ENCODE data around the gene RUNX2.
A peak's percentile ranks its signal among the peaks of the same experiment; 100 is the strongest.

Gene RUNX2

DNA sequence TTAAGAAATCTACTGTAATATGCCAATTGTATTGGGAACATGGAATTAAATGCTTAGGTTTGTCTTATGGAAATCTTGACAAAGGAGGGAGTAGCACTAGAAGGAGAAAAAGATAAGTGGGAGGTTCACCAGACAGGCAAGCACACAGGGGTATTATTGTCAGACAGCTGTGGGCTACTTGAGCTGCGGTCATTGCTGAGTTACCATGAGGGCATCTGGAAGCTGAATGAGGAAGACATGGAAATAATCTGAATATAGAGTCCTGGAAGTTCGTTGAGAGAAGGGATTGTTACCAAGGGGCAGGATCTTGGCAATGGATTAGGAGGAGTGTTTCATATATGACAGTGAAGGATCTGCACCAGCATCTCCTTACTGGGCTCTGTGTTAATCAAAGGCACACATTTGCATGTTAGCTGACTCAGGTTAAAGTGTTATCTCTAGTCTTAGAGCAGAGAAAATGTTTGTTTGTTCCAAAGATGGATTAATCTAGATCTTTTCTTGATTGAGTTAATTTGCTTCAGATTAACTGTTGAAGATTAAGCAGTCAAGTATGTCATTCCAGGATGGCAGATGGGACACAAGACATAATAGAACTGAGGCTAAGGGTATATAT lies 102.6 kb downstream of the RUNX2 start:
- FAIRE-seq, result peak; percentile 23
- no peak for DNase-seq (ENCODE audit: insufficient read length, low spot score)

DNA sequence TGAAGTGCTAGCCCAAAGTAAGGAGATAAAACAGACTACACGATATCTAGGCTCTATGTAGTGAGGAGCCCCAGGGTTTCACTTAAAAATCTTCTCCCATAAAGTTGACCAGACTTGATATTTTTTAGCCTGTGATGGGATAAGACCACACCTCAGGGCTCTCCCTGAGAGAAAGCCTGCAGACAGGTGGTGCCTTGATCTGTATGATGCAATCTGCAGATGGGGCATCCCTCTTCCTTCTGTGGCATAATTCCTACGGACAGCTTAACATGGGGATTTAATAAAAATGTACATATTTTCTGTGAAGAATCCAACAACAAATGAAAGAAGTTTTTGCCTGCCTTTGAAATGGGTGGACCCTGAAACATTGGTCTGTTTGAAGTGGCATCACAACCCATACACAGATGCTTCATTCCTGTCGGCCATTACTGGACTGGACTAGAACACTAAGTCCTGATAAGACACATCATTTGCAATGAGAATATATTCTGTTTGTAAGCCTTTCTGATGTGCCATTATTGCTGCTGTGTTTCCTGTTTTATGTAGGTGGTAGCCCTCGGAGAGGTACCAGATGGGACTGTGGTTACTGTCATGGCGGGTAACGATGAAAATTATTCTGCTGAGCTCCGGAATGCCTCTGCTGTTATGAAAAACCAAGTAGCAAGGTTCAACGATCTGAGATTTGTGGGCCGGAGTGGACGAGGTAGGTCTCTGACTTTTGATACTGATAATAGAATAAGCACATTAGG lies 103.4 kb downstream of the RUNX2 start:
- DNase-seq (ENCODE audit: insufficient read length, low spot score) (no peak), FAIRE-seq (no peak)

DNA sequence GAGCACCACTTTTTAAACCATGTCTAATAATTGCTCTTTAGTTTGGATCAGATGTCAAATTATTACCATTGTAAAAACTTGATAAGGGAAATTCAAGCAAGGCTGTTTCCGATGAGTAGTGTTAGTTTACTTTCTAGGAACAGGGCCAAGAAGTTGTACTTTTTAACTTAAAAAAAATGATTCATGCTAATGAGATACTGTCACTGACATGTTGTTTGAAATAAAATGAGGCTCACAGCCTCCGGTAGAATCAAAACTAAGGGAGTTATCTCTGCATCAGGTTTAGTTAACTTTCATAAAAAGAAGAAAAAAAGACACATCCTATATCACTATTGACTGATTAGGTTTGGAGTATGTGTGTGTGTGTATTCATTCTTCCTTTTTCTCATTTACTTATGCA lies 104.8 kb downstream of the RUNX2 start:
- DNase-seq (ENCODE audit: insufficient read length, low spot score) (no peak), FAIRE-seq (no peak)

DNA sequence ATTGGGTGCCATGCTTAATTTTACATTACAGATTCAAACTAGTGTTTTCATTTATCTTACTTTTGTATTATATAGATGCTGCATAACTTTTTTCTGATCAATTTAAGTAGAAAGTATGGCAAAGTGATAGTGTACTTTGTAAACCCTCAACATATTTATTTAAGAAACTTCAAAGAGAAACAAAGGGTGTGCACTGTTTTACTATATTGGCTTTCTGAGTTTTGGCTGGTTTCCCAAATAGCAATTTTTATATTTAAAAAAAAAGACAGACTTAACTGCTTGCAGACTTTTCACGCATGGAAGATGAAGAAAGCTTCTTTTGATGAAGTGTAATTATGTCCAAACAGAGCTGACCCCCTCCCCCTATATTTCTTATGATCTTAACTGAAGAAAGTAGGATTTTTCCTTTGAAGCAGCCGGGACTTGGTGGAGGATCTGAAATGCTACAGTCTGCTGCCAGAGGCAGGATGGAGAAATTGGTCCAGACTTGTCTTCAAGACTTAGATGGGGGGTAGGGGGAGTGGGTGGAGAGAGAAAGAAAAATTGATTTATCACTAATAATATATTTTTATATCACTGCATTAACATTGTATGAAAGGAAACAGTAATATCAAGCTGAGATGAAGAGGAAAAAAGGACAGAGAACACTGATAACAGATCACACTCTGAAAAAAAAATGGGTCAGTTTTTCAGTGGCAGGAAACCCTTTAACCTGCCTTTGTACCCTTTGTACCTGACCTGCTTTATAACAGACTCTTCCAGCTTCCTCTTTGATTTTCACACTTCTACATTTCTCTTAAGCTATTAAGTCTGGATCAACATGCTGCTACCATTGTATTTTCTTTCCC lies 105.6 kb downstream of the RUNX2 start:
- DNase-seq (ENCODE audit: insufficient read length, low spot score) (no peak), FAIRE-seq (no peak)

DNA sequence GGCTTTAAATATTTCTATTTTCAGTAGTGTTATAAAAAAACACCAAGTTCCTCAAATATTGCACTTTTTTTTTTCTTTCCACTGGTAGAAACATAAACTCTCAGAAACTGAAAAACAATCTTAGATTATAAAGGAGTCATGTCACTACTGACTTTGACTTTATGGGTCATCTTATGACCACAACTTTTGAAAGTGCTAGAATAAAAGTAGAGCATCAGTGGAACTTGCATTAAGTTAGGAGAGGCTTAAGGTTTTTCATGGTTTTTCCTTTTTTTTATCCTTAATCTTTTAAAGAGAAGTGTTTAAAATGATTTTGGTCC lies 106.2 kb downstream of the RUNX2 start:
- FAIRE-seq (no peak), DNase-seq (ENCODE audit: insufficient read length, low spot score) (no peak)

DNA sequence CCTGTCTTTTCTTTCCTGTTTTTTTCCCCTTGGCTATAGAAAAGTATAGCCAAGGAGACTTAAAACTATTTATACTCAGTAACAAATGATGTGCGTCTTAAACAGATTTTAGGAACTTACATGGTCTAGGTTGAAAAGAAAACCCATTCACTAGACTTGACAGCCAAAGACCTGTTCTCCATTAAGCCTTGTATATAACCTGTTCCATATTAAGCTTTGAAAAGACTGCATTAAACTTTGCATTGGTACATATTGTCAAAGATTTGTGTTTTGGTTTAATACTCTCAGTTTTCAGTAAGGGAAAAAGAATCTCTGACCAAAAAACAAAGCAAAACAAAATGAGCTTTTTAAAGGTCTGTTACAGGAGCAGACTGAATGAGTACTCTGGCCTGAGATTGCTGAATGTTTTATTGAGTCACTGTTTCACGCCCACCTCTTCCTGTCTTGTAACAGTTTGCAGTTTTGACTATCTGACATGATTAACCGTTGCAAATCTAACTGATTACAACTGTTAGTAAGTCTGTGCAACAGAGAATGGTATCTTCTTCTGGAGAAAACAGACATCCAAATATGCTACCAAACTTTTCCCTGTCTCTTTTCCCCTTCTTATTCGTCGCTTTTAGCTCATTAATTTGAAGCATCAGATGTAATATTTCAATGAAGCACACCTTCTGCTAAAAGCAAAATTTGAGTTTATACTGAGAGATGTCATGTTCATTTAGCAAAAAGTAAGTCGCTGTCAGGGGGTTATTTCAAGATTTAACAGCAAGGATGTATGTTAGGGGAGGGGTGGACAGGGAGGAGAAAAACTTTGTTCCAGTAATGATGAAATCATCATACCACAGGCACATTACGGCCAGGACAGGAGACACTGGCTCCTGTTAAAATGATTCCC lies 108.7 kb downstream of the RUNX2 start:
- FAIRE-seq (peak; percentile 84), DNase-seq (ENCODE audit: insufficient read length, low spot score) (no peak)

DNA sequence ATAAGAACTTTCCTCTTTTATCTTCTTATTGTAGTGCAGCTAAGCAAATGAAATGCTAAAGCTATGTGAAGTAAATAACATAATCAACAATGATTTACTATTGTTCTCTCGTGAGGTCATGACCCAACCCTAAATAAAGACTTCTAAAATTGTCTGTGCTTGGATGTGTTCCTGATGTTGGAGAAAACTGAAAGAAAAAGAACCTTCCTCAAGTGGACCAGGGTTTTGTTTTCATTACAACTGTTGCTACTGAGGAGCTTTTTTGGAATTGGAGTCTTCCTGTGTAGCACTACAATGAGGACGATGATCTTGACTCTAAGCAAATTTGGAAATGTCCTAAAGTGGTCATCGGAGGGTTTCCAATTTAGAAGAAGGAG lies 109.3 kb downstream of the RUNX2 start:
- DNase-seq (ENCODE audit: insufficient read length, low spot score) (no peak), FAIRE-seq (no peak)

DNA sequence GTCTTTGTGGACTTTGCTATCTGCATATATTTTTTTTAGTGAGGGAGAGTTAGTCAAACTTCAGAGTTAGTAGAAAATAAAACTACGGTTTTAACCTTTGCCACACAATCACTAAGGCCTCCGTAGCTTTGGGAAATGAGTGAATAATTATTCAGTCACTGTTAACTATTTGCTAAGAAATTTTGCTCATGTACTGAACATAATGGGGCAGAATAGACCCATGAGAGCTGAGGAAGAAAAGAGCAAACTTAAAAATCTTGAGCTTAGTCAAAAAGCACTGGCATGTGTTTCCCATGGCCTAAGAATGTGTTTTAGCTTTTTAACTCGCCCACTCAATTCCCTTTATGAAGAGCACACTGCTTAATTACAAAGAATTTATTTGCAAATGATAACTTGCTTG lies 110.0 kb downstream of the RUNX2 start:
- no peak for FAIRE-seq
- DNase-seq (ENCODE audit: insufficient read length, low spot score), result no peak

DNA sequence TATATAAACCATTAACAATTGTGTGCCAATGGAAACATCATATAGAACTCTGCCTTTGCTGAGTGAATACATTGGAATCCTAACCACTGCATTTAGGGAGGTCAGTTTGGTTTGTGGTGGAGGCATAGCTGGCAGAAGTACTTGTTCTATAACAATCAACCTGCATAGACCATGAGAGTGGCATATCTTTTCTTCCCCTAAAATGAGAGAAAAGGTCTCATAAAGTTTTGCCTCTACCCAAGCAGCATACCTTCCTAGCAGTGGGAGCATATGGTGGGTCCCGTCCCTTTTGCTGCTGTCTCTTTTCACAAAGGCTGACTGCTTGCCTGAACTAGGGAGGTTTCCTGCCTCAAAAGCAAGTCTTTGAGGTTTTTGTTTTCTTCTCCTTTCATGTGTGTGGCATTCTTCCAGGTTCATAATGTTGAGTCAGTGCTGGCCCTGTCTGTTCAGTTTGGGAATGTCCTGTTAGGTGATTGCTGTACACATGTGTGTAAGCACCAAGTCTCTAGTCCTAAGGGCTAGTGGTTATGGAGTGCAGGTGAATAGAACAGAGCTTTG lies 110.8 kb downstream of the RUNX2 start:
- FAIRE-seq, result peak; percentile 85
- no peak for DNase-seq (ENCODE audit: insufficient read length, low spot score)

DNA sequence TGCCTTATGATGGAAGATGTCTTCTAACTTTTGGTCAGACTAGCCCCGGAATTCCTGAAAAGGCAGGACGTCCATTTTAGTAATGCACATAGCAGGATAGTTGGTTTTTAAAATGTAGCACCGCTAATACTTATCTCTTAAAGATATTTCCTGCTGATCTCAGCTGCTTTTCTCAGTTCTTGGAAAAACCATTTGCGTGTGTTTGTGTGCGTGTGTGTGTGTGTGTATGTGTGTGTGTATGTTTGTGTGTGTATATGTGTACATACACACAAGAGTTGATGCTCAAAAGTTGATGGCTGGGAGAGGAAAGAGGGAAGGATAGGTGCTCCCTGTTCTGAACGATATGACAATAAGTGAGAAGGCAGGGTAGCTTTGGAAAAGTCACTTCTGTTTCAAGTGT lies 111.3 kb downstream of the RUNX2 start:
- FAIRE-seq (no peak), DNase-seq (ENCODE audit: insufficient read length, low spot score) (no peak)

DNA sequence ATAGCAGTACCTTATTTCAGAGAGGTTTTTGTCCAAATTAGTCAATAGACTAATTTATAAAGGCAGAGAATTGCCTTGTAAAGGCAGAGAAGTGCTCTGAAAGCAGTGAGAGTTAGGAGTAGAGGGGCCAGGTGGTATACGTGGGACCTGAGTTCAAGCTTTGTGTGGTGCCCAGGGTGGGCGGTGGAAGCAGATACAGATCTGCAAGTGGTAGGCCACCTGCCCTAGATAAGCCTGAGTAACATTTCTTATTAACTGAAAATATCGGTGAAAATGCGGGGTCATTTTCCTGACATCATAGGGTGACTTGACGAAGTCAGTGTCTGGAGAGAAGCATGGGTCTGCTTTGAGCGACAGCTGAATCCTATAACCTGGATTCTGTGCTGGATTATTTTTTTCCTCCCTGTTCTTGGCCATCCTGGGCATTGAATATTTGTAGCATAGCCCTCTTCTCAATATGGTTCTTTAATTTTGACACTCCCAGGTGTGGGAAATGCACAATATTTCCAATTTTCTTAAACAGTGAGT lies 111.8 kb downstream of the RUNX2 start:
- FAIRE-seq, result no peak

DNA sequence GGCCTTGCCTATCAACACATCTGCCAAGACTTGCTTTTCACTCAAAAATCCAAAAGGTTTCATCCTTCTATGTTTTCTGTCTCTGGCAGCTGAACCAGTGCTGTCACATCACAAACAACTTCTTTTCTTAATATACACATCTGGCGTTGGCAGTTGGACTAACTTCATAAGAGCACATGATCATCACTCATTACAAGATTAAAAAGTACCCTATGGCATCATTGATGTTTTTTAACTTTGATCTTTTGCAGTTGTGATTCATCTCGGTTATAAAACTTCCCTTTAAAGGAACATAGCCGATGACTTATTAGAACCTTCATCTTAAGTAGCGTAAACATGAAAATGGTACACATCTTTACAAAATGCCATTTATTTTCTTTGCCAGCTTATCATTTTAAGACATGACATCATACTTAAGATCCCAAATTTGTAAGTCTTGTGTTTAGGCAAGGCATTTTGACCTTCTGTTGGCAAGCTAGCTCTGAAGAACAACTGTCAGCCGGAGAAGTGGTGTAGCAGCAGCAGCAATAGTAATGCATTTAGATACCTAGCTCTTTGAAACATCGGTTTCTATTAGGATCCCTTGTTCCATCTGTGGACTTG lies 113.8 kb downstream of the RUNX2 start:
- no peak for FAIRE-seq

More for the DNA sequence above, 111.8 kb downstream of the RUNX2 start:
- no peak for DNase-seq (ENCODE audit: insufficient read length, low spot score)

DNA sequence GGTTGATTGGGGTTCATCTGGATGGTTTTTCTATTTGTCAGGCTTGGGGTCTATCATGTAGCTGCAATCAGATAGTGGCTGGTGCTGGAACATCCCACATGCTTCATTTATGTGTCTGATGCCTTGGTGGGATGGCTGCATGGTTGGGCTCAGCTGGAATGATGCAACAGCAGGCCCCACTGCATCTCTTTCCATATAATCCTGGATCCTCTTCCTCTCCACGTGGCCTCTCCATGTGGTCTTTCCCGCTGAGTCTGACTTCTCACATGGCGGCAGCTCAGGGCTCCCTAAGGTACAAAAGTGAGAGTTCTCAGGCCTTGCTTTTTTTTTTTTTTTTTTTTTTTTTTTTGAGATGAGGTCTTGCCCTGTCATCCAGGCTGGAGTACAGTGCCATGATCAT lies 114.6 kb downstream of the RUNX2 start:
- DNase-seq (ENCODE audit: insufficient read length, low spot score), result no peak
- no peak for FAIRE-seq

More for the DNA sequence above, 113.8 kb downstream of the RUNX2 start:
- DNase-seq (ENCODE audit: insufficient read length, low spot score), result no peak

DNA sequence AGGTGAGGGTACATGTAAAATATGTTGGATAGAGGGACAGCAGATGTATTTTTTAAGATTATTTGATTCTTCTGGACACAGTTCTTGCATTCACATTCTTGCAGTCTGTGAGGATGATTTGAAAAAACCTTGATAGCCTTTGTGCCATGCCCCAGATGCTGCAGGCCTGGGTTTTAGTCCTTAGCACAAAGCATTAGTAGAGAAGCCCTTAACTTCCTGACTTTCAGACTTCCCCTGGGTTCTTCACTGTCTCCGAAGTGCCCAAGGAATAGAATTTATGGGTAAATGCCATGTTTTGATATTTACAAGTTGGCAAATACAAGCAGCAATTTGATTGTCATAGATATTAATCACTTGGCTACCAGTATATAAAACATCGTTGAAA lies 117.2 kb downstream of the RUNX2 start:
- FAIRE-seq (no peak), DNase-seq (ENCODE audit: insufficient read length, low spot score) (no peak)

DNA sequence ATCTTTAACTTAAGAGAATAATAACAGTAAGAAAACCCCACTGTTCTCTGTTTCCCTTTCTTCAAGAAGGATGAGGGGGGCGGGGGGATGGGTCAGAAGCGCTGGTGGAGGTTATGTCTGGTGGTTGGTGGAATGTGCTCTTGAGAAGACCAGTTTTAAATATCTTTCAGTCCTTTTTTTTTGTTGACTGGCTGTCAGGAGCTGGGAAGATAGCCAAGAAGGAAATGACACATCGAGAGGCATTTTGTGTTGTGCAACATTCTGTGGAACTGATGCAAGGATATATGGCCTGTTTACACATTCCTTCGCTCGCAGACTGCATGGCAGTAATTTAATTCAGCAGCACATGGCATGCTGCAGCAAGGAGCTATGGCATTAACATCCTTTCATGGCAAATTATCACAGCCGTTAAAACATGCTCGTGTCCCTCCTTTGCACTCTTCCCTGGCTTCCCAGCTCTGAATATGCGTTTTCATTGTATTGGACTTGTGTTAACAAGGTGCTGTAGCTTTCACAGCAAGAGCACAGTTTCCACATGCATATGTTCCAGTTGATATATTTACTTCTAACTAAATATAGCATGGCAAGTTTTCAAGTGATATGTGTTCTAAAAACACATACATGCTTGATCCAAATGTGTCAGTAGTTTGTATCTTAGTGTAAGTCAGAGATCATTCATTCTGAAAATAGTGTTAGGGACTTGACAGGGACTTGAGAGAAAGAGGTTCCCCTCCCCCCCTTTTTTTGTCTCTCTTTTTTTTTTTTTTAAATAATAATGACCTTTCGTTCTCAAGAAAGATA lies 117.8 kb downstream of the RUNX2 start:
- FAIRE-seq (peak; percentile 94), DNase-seq (ENCODE audit: insufficient read length, low spot score) (peak; percentile 81)

DNA sequence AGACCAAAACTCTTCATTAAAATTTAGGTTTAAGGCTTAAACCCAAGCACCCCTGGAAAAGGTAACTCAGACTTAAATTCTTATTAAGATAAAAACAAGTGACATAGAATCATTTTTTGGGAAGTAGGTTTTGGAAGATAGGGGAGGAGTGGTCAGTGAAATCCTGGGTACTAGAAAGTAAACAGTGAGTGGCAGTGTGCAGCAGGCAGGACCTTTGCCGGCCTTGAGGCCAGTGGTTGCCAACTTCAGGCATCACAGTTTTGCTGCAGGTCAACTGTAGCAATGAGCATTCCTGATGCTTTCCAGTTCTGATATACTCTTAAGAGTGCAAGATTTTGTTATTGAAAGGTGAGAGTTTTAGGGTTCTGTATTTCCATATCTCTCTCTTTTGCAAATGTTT lies 118.9 kb downstream of the RUNX2 start:
- no peak for DNase-seq (ENCODE audit: insufficient read length, low spot score)
- FAIRE-seq, result no peak

DNA sequence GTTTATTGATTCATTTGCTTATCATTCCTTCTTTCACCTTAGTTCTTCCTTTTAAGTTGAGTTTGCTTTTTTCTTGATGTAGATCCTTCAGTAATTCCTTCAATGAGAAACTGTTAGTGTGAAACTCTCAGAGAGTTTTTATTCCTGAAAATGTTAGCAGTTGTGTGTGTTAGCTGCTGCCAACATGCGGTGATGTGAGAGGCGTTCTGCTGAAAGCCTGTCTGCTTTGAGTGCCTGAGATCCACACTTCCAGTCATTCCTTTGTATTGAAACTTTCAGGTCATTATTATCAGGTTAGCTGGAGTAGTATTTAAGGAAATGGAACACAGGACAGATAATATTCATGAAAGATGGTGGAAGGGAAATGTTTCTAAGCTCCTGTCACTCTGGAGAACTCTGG lies 119.6 kb downstream of the RUNX2 start:
- DNase-seq (ENCODE audit: insufficient read length, low spot score) (no peak), FAIRE-seq (no peak)

DNA sequence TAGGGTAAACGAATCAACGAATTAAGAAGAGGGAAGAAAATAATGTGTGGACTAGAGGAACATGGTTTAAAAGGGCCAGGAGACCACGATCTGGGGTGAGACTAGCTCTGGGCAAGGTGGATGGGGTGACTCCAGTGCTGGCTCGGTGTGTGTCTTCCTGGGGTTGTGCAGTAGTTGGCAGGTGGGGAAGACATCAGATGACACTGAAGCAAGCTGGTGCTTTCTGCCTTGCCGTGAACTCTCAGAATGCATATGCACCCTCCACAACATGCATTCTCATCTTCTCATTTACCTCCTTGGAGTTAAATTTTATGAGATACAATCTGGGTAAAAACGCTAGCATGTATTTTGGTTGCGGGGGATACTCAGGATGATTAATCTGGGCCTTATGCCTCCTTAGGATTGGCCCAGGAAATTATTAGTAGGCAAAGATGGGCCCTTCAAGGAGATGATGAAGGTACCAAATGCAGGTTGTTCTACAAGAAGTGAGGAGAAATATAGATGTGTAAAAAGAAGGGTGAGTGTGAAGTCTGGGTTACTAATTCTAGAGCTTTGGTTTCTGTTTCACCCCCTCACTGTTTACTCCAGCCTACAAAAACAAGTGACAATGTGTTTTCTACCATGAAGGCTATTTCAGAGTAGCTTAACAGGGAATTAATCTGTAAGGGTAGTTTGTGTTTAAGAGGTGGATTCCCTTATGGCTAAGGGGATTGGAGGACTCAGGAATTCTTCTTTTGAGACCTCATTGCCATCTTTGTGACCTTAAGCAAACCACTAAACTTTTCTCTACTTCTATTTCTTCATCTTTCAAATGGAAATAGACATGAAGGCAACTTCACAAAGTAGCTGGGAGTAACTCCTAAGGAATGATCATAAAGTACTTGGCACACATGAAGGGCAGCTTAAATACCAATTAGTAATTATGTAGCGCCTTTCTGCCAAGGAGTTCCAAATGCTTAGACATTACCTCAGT lies 120.6 kb downstream of the RUNX2 start:
- FAIRE-seq (no peak), DNase-seq (ENCODE audit: insufficient read length, low spot score) (no peak)
